NCI-H2107 treated with DMSO at 0.1 percent for 48 hours (cell line): ENCODE results near the gene PRKAG2.

Source experiments
- DNase-seq: peaks from one replicate; lab custom pipeline; 2025; ENCODE audit not compliant: unreplicated experiment; lab: John Stamatoyannopoulos, UW

PRKAG2 gene

GRCh38 chr7:151775547-151776443 is 101.1 kb downstream of the PRKAG2 start:
- no peak for DNase-seq

- DNase-seq, result no peak
These were observed 102.0 kb downstream of the PRKAG2 start for GRCh38 chr7:151774951-151775350.

- no peak for DNase-seq
These were observed 103.1 kb downstream of the PRKAG2 start for GRCh38 chr7:151773797-151774196.

GRCh38 chr7:151770232-151770631 is 106.7 kb downstream of the PRKAG2 start:
- DNase-seq, result no peak

- no peak for DNase-seq
These were observed 107.6 kb downstream of the PRKAG2 start for GRCh38 chr7:151769188-151769821.

GRCh38 chr7:151768805-151769187 is 108.1 kb downstream of the PRKAG2 start:
- no peak for DNase-seq

GRCh38 chr7:151767557-151767956 is 109.4 kb downstream of the PRKAG2 start:
- DNase-seq, result no peak

- no peak for DNase-seq
These were observed 112.6 kb downstream of the PRKAG2 start for GRCh38 chr7:151764056-151764920.

- no peak for DNase-seq
These were observed 113.4 kb downstream of the PRKAG2 start for GRCh38 chr7:151763420-151763984.

GRCh38 chr7:151762583-151763245 is 114.2 kb downstream of the PRKAG2 start:
- DNase-seq, result no peak

- no peak for DNase-seq
These were observed 115.0 kb downstream of the PRKAG2 start for GRCh38 chr7:151761957-151762356.

GRCh38 chr7:151761231-151761630 is 115.7 kb downstream of the PRKAG2 start:
- no peak for DNase-seq

- peak; percentile 35 for DNase-seq
These were observed 117.3 kb downstream of the PRKAG2 start for GRCh38 chr7:151759591-151760042.

GRCh38 chr7:151758622-151759540 is 118.0 kb downstream of the PRKAG2 start:
- no peak for DNase-seq

- no peak for DNase-seq
These were observed 119.6 kb downstream of the PRKAG2 start for GRCh38 chr7:151757274-151757673.

- DNase-seq, result no peak
These were observed 120.0 kb downstream of the PRKAG2 start for GRCh38 chr7:151756866-151757265.

- no peak for DNase-seq
These were observed 120.7 kb downstream of the PRKAG2 start for GRCh38 chr7:151756076-151756731.

GRCh38 chr7:151755131-151755801 is 121.6 kb downstream of the PRKAG2 start:
- DNase-seq, result no peak
